SK-N-MC (cell line): ENCODE results near the gene RNF128.

Source experiments
- EZH2 ChIP-seq: fragments of 200-600 bp; sonication (generic); IDR thresholded peaks from one replicate; pipeline ENCODE4 v1.6.1; 2017; ENCODE audit warnings: antibody characterized with exemption
- FOXP2 ChIP-seq: optimal IDR thresholded peaks from 2 replicates; pipeline ENCODE3; 2011; ENCODE audit warnings: mild to moderate bottlenecking, moderate library complexity; ENCODE audit not compliant: insufficient read depth; ENCODE audit errors: extremely low read length, control extremely low read depth
- POLR2AphosphoS5 ChIP-seq: IDR thresholded peaks from 2 replicates; pipeline ENCODE4 v1.6.1; 2012; ENCODE audit warnings: mild to moderate bottlenecking, low read depth, low read length, borderline replicate concordance

DNA sequence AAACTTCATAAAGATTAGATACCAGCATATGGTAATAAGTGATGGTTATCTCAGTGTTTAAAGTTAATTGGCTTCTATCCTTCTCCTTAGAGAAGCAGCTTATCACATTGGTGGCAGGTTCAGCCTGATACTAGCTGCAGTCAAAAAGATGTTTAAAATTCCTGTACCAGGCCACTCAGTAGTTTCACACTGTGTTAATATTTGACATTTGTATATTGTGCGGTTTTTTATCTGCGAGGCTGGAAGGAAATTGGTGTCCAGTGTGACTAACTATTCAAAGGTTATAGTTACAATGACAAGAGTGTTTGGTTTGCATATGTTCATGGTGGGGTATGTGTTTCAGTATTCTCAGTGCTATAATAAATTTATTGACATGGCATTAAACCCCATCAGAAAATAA, 48.5 kb downstream of the RNF128 start:
- TF ChIP-seq EZH2 (no peak), POLR2AphosphoS5 (no peak), FOXP2 (no peak)
